ENCODE data around the gene RIC8B.

- TF ChIP-seq POLR2A (IDR thresholded peaks at IDR 0.05) (no peak), CTCF (IDR thresholded peaks at IDR 0.05) (no peak), EP300 (IDR thresholded peaks at IDR 0.05) (no peak), POLR2AphosphoS5 (IDR thresholded peaks at IDR 0.05) (no peak)
Observed at GRCh38 chr12:106769078-106769477, 5.4 kb upstream of the RIC8B start.

Measured in suprapubic skin (tissue), 4 donors.